NCI-H82 treated with DMSO at 0.1 percent for 48 hours (cell line): ENCODE results near the gene RBM26.
"Not testable (repeated sequence)": the region's sequence is repeated elsewhere in the genome, so short reads cannot be mapped to it uniquely, and the experiment has no call there.

Experiments
- DNase-seq: peaks from one replicate; lab custom pipeline; 2025; ENCODE audit not compliant: unreplicated experiment; lab: John Stamatoyannopoulos, UW

The RBM26 gene

DNA sequence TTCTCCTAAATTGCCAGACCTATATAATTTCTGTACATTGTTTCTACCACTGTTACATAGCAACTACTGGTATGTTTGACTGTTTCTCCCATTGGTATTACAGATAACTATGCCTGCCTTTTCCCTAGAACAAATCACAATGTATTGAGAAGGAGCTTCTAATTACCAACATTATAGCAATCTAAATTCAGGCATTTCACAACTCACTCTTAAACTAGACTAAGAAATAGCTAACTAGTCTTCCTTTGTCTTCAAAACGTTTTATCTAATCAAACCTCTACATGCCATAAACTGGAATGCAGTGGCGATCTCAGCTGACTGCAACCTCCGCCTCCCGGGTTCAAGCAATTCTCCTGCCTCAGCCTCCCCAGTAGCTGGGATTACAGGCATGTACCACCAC is 18.2 kb downstream of the RBM26 start:
- no peak for DNase-seq

- no peak for DNase-seq
These were observed 19.8 kb downstream of the RBM26 start for GRCh38 chr13:79386125-79386826.

DNA sequence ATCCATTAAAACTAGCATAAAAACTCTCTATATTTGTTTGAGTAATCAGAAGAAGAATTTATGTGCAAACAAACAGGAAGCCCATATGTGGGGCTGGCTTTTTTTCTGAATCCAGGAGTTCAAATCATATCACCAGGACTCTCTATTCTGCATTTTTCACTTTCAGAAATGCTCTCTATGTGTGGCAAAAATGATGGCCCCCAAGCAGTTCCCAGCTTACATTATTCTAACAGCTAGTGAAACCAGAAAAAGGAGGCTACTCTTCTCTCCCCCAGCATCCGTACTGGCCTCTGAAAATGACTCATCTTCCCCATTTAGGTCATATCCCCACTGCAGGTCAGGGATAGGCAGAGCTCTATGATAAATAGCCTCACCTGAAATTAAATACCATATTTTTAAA is 20.4 kb downstream of the RBM26 start:
- no peak for DNase-seq

GRCh38 chr13:79384022-79384610 is 21.9 kb downstream of the RBM26 start:
- no peak for DNase-seq

- no peak for DNase-seq
These were observed 23.3 kb downstream of the RBM26 start for GRCh38 chr13:79382545-79383275.

DNA sequence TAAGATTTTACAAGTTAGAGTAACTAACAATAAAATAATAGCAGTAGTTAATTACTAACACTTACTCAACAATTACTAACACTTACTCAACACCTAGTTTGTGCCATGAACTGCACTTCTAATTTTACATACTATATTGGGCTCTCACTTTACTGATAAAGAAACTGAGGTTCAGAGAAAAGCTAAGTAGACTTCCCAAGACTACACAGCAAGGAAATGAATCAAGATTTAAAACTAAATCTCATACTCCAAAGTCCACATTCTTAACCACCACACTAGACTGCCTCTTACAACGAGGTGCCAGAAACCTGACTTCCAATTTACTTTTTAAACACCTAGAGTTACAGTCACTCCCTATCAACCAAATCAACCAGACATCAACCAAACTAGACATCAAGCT is 25.1 kb downstream of the RBM26 start:
- DNase-seq: no peak

DNA sequence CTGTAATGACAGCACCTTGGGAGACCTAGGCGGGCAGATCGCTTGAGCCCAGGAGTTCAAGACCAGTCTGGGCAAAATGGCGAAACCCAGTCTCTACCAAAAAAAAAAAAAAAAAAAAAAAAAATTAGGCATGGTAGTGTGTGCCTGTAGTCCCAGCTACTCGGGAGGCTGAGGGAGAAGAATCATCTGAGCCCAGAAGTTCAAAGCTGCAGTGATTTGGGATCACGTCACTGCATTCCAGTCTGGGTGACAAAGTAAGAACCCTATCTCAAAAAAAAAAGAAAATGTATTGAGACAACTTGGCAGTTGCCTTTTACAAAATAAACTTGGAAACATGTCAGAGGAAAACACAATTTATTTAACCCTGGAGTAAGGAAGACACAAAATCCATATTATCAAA is 26.8 kb downstream of the RBM26 start:
- DNase-seq: no peak

- no peak for DNase-seq
These were observed 29.2 kb downstream of the RBM26 start for GRCh38 chr13:79376843-79377242.

GRCh38 chr13:79374578-79374977 is 31.5 kb downstream of the RBM26 start:
- DNase-seq: no peak

- DNase-seq: no peak
These were observed 32.1 kb downstream of the RBM26 start for GRCh38 chr13:79373916-79374315.

- no peak for DNase-seq
These were observed 36.8 kb downstream of the RBM26 start for GRCh38 chr13:79369226-79369625.

- DNase-seq: no peak
These were observed 40.1 kb downstream of the RBM26 start for GRCh38 chr13:79365981-79366380.

DNA sequence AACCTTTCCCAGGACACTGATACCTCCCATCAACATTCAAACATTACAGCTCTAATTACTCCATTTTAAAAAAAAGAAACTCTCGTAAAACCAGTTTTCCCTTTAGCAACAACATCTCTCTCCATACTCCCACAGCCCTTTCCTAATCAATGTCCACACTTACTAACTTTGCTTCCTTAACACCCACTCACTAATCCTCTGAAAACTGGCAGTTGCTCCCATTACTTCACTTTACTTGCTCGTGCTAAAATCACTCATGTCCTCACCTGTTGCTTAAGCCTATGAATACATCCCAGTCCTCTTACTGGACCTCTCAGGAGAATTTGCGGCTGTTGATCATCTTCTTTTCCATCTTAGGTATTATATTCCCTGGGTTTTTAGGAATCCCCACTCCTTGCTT is 44.8 kb downstream of the RBM26 start:
- DNase-seq: no peak

- DNase-seq: no peak
These were observed 46.0 kb downstream of the RBM26 start for GRCh38 chr13:79360095-79360494.

- DNase-seq: no peak
These were observed 47.0 kb downstream of the RBM26 start for GRCh38 chr13:79359064-79359463.

- DNase-seq: no peak
These were observed 51.8 kb downstream of the RBM26 start for GRCh38 chr13:79354285-79354684.

DNA sequence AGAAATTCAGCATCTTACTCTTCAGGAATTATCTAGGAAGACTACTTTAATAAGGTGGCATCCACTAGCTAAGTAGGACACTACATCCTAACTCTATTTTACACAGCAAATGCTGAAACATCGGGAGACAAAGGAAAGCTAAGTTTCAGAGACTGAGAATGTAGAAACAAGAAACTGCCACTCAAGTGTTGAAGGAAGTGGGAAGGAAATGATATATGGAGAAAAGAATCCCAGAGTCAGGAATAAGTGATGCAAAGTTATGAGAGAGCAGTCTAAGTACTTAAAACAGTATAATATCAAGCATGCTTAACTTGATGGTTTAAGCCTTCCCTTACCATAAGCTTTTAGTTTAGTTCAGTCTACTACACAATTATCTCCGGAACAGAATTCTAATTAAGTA is 52.4 kb downstream of the RBM26 start:
- DNase-seq: no peak

DNA sequence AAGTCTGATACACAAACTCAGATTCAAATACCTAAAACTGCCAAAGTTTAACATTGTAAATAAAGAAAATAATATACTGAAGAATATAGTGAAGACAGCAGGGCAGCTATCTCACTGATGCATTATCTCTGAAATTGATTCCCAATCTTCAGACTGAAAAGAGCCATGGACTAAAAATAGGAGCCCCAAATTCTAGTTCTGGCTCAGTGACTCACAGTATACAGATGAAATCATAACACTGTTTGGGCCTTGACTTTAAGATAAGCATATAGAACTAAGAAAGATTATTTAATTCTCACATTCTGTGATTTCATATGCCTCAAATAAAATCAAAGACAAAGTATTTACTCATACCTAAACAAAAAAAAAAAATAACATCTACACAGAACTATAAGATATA is 53.9 kb downstream of the RBM26 start:
- DNase-seq: no peak

DNA sequence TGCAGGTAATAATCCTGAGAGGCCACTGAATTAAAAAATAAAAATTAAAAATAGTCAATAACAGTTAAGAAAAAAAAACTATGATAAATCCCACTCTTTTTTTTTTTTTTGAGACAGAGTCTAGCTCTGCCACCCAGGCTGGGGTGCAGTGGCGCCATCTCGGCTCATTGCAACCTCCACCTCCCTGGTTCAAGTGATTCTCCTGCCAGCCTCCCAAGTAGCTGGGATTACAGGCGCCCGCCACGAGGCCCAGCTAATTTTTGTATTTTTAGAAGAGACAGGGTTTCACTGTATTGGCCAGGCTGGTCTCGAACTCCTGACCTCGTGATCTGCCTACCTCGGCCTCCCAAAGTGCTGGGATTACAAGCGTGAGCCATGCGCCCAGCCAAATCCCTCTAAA is 56.4 kb downstream of the RBM26 start:
- DNase-seq: not testable (repeated sequence)

GRCh38 chr13:79349011-79349410 is 57.0 kb downstream of the RBM26 start:
- DNase-seq: no peak

GRCh38 chr13:79346300-79346914 is 59.6 kb downstream of the RBM26 start:
- no peak for DNase-seq

DNA sequence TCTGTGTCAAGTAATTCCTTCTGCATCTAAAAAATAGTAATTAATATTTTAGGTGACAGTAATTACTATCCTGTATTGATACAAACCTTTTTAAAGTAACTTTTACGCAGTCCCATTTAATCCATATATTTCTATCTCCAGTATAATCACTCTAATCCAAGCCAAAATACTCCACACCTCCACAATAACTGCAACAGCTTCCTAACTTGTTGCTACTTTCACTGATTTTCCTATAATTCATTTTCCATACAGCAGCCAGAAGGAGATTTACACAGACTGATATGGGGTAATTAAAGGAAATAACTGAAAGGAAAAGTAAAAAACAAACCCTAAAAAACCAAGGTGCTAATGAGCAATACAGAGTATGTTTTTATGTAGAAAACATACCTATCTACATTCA is 64.9 kb downstream of the RBM26 start:
- DNase-seq: no peak
